ENCODE results near the gene ABHD17A.

The ABHD17A gene

GRCh38 chr19:1862424-1863327, 22.6 kb downstream of the ABHD17A start:
- DNase-seq, result no peak

GRCh38 chr19:1862068-1862423, 23.2 kb downstream of the ABHD17A start:
- no peak for DNase-seq

- DNase-seq, result no peak
These were observed 23.7 kb downstream of the ABHD17A start for GRCh38 chr19:1861599-1862031.

GRCh38 chr19:1860821-1861598, 24.3 kb downstream of the ABHD17A start:
- DNase-seq, result no peak

- no peak for DNase-seq
These were observed 25.1 kb downstream of the ABHD17A start for GRCh38 chr19:1860042-1860775.

- no peak for DNase-seq
These were observed 25.9 kb downstream of the ABHD17A start for GRCh38 chr19:1859331-1859781.

- no peak for DNase-seq
These were observed 26.7 kb downstream of the ABHD17A start for GRCh38 chr19:1858412-1859081.

- DNase-seq, result no peak
These were observed 27.5 kb downstream of the ABHD17A start for GRCh38 chr19:1857648-1858326.

- no peak for DNase-seq
These were observed 28.3 kb downstream of the ABHD17A start for GRCh38 chr19:1856698-1857603.

GRCh38 chr19:1856345-1856697, 29.0 kb downstream of the ABHD17A start:
- DNase-seq, result no peak

GRCh38 chr19:1855828-1856255, 29.5 kb downstream of the ABHD17A start:
- no peak for DNase-seq

GRCh38 chr19:1855040-1855827, 30.1 kb downstream of the ABHD17A start:
- peak; percentile 80 for DNase-seq

- DNase-seq, result no peak
These were observed 30.7 kb downstream of the ABHD17A start for GRCh38 chr19:1854542-1855039.

- DNase-seq, result no peak
These were observed 31.2 kb downstream of the ABHD17A start for GRCh38 chr19:1854039-1854541.

- peak; percentile 55 for DNase-seq
These were observed 31.8 kb downstream of the ABHD17A start for GRCh38 chr19:1853295-1854038.

- no peak for DNase-seq
These were observed 32.6 kb downstream of the ABHD17A start for GRCh38 chr19:1852581-1853128.

GRCh38 chr19:1851654-1852580, 33.4 kb downstream of the ABHD17A start:
- no peak for DNase-seq
